Neural progenitor cell (in vitro differentiated cells): Measurements from ENCODE around the gene ZAP70.

ENCODE experiments used
- EZH2 ChIP-seq: fragments of 200-600 bp; sonication (generic); IDR thresholded peaks from 2 replicates; pipeline ENCODE4 v1.6.1; 2017; ENCODE audit warnings: antibody characterized with exemption, mild to moderate bottlenecking, moderate library complexity
- EZH2phosphoT487 ChIP-seq: fragments of 200-600 bp; sonication (generic); IDR thresholded peaks from 2 replicates; pipeline ENCODE4 v1.6.1; 2017; ENCODE audit warnings: antibody characterized with exemption
- TF ChIP-seq, protein P1 (sequence below): fragments of 200-600 bp; sonication (generic); IDR thresholded peaks from 2 replicates; pipeline ENCODE4 v1.5.1; 2017; ENCODE audit warnings: antibody characterized with exemption, mild to moderate bottlenecking

DNA sequence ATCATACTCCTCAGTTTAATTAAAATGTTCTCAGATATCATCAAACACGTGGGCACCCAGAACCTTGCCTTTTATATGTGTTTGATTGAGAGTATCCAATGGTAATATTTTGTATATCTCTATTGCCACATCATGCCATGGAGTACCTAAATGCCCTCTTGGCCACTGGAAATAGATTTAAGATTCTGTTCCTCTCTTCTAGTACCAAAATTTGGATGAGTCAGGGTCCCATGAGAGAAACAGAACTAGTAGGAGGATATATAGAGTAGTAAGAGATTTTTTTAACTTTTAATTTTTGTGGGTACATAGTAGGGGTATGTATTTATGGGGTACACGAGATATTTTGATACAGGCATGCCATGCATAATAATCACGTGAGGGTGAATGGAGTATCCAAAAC lies 9.6 kb upstream of the ZAP70 start:
- TF ChIP-seq, protein P1, sequence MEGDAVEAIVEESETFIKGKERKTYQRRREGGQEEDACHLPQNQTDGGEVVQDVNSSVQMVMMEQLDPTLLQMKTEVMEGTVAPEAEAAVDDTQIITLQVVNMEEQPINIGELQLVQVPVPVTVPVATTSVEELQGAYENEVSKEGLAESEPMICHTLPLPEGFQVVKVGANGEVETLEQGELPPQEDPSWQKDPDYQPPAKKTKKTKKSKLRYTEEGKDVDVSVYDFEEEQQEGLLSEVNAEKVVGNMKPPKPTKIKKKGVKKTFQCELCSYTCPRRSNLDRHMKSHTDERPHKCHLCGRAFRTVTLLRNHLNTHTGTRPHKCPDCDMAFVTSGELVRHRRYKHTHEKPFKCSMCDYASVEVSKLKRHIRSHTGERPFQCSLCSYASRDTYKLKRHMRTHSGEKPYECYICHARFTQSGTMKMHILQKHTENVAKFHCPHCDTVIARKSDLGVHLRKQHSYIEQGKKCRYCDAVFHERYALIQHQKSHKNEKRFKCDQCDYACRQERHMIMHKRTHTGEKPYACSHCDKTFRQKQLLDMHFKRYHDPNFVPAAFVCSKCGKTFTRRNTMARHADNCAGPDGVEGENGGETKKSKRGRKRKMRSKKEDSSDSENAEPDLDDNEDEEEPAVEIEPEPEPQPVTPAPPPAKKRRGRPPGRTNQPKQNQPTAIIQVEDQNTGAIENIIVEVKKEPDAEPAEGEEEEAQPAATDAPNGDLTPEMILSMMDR: no peak
- TF ChIP-seq EZH2 (no peak), EZH2phosphoT487 (no peak)
